Brain microvascular endothelial cell (primary cell): ENCODE measurements around the gene TAF1.
A peak's percentile ranks its signal among the peaks of the same experiment; 100 is the strongest.
"Not testable (repeated sequence)": the region's sequence is repeated elsewhere in the genome, so short reads cannot be mapped to it uniquely, and the experiment has no call there.

Experiments
- DNase-seq: peaks from one replicate; pipeline ENCODE4 v3.0.0-alpha.2; 2020
- H3K27ac ChIP-seq: fragments of 250-450 bp; sonication (Bioruptor Pico); 2 replicates; pipeline ENCODE4 v1.5.1; 2020; ENCODE audit warnings: mild to moderate bottlenecking, moderate library complexity
- H3K27me3 ChIP-seq: fragments of 250-450 bp; sonication (Bioruptor Pico); replicated peaks from 2 replicates; pipeline ENCODE4 v1.5.1; 2020; ENCODE audit warnings: mild to moderate bottlenecking
- H3K36me3 ChIP-seq: fragments of 250-450 bp; sonication (Bioruptor Pico); replicated peaks from 2 replicates; pipeline ENCODE4 v1.5.1; 2020; ENCODE audit warnings: mild to moderate bottlenecking
- H3K4me3 ChIP-seq: 2 replicates; pipeline ENCODE4 v1.5.1; 2011; ENCODE audit warnings: low read depth, mild to moderate bottlenecking, control low read depth, low read length, moderate library complexity
- CTCF ChIP-seq: IDR thresholded peaks from 2 replicates; pipeline ENCODE4 v1.5.1; 2011; ENCODE audit warnings: low read depth, mild to moderate bottlenecking, moderate library complexity, low read length, control low read depth, inconsistent platforms; ENCODE audit errors: missing control alignments
- in situ Hi-C: cut with HindIII; loops from 2 replicates; pipeline ENCODE4 v1.10.0; 2017; ENCODE audit warnings: low sequenced_read_pairs, low pct_ligation_motif_present

Gene TAF1

GRCh38 chrX:71492231-71493065 is 126.3 kb downstream of the TAF1 start:
- TF ChIP-seq CTCF: no peak
- H3K4me3 ChIP-seq: peak overlapping the region; percentile 60
- no peaks in the 10 kb centered on the region for H3K27me3 ChIP-seq
- peak; percentile 51 for DNase-seq
- in situ Hi-C loops: no loop called here
- H3K36me3 ChIP-seq: no peaks in the 10 kb centered on the region
- no peak overlapping the region for H3K27ac ChIP-seq

DNA sequence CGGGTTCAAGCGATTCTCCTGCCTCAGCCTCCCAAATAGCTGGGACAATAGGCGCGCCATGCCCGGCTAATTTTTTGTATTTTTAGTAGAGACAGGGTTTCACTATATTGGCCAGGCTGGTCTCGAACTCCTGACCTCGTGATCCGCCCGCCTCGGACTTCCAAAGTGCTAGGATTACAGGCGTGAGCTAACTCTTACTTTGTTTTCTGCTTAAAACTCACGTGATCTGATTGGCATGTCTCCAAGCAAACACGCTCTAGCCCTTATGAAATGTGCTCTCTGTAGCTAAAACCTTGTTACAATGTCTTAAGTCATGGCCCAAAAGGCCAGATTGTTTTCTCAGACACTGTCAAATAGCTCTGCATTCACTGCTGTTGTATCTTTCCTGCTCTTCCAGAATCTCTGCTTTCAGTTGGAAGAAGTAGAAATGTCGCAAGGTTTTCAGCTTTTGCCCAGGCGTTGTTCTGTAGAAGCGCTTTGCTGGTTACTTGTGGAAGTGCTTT is 127.0 kb downstream of the TAF1 start:
- no peak for DNase-seq
- Histone ChIP-seq H3K4me3 (peak overlapping the region; percentile 60), H3K36me3 (no peaks in the 10 kb centered on the region), H3K27me3 (no peaks in the 10 kb centered on the region), H3K27ac (no peak overlapping the region)
- in situ Hi-C loops: no loop called here
- no peak for TF ChIP-seq CTCF

- H3K36me3 ChIP-seq, DNase-seq, H3K27me3 ChIP-seq, H3K4me3 ChIP-seq, H3K27ac ChIP-seq, in situ Hi-C loops: not testable (repeated sequence)
Observed at GRCh38 chrX:71495979-71496378, 129.8 kb downstream of the TAF1 start.

DNA sequence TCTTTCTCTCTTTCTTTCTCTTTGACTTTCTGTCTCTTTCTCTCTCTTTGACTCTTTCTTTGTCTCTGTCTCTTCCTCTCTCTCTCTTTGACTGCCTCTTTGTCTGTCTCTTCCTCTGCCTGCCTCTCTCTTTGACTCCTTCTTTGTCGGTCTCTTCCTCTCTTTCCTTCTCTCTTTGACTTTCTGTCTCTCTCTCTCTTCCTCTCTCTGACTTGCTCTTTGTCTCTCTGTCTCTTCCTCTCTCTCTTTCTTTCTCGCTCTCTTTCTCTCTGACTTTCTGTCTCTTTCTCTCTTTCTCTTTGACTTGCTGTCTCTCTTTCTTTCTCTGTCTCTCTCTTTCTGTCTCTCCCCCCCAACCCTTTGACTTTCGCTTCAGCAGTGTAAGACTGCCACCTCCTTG is 130.3 kb downstream of the TAF1 start:
- in situ Hi-C loops: no loop called here
- TF ChIP-seq CTCF: no peak
- no peak for DNase-seq

DNA sequence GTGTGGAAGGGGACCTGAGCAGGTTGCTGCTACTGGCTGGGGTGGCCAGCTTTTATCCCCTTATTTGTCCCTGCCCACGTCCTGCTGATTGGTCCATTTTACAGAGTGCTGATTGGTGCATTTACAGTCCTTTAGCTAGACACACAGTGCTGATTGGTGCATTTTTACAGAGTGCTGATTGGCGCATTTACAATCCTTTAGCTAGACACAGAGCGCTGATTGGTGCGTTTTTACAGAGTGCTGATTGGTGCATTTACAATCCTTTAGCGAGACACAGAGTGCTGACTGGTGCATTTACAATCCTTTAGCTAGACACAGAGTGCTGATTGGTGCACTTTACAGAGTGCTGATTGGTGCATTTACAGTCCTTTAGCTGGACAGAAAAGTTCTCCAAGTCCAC is 135.9 kb downstream of the TAF1 start:
- in situ Hi-C loops, H3K27me3 ChIP-seq, DNase-seq, H3K36me3 ChIP-seq, H3K27ac ChIP-seq, H3K4me3 ChIP-seq: not testable (repeated sequence)

More for the DNA sequence above, 130.3 kb downstream of the TAF1 start:
- Histone ChIP-seq H3K4me3 (no peak overlapping the region), H3K27me3 (no peaks in the 10 kb centered on the region), H3K36me3 (no peaks in the 10 kb centered on the region), H3K27ac (no peak overlapping the region)

DNA sequence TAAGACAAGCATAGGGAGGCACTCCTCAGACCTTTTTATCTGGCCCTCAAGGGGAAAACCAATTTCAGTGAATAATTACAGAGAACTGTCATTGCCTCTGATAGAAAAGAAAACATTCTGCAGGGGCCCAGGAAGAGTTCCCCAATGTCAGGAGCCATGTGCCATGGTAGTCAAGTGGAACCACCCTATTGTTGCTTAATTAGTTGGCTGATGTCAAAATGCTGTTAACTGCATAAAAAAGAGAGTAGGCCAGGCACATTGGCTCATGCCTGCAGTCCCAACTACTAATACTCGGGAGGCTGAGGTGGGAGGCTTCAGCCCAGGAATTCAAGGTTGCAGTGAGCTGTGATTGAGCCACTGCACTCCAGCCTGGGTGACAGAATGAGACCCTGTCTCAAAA is 138.2 kb downstream of the TAF1 start:
- H3K27me3 ChIP-seq: no peaks in the 10 kb centered on the region
- no peak overlapping the region for H3K27ac ChIP-seq
- TF ChIP-seq CTCF: no peak
- DNase-seq: no peak
- no peak overlapping the region for H3K4me3 ChIP-seq
- in situ Hi-C loops: no loop called here
- H3K36me3 ChIP-seq: no peaks in the 10 kb centered on the region

DNA sequence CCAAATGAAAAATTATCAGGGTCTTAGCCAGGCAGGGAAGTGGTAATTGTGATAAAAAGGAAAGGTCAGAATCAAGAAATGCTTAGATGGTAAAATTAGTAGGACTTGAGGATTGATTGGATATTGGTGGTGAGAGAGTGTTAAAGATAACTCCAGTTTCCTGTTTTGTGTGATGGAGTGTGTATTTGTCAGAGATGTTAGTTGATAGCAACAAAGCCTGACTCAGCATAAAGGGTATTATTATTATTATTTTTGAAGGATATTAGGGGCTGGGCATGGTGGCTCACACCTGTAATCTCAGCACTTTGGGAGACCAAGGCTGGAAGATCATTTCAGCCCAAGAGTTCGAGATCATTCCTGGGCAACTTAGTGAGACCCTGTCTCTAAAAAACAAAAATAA is 143.1 kb downstream of the TAF1 start:
- Histone ChIP-seq H3K4me3 (no peak overlapping the region), H3K27ac (no peak overlapping the region), H3K36me3 (no peaks in the 10 kb centered on the region), H3K27me3 (no peaks in the 10 kb centered on the region)
- DNase-seq: no peak
- in situ Hi-C loops: no loop called here
- TF ChIP-seq CTCF: no peak
